HG02588 (cell line): Measurements from ENCODE around the gene RIMS4.
"Not testable (repeated sequence)": the region's sequence is repeated elsewhere in the genome, so short reads cannot be mapped to it uniquely, and the experiment has no call there.

Experiments
- ATAC-seq: cut with Tn5 transposase; IDR thresholded peaks from one replicate; pipeline ENCODE4 v1.9.1; 2021; ENCODE audit warnings: mild to moderate bottlenecking, moderate library complexity; ENCODE audit not compliant: unreplicated experiment

Gene RIMS4

DNA sequence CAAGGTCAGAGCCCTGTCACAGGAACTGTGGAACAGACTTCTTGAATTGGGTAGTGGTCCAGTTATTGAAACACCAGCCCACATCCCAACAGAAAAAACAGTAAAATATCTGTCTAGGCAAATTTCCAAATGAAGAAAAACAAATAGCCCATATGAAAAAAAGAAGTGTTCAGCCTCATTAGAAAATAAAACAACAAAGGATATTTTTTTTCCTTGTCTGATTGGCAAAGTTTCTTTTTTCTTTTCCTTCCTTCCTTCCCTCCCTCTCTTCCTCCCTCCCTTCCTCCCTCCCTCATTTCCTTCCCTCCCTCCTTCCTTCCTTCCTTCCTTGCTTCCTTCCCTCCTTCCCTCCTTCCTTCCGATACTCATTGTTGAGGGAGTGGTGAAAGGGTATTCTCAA lies 20.6 kb upstream of the RIMS4 start:
- ATAC-seq = no peak

DNA sequence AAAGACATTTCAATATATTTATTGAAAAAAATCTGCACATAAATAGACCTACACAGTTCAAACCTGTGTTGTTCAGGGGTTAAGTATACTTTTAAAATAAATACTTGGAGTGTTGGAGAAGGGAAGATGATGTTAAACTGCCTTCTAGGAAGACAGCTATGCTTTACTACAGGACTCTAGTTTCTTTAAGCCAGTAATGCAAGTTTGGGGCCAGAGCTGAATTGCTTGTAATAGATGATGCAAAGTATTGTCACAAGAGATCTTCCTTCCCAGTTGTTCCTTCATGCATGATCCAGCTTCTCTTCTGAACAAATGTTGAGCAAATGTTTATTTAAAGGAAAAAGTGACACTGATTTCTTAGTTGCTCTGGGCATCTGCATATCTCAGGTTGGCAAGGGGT lies 20.2 kb upstream of the RIMS4 start:
- ATAC-seq = no peak

DNA sequence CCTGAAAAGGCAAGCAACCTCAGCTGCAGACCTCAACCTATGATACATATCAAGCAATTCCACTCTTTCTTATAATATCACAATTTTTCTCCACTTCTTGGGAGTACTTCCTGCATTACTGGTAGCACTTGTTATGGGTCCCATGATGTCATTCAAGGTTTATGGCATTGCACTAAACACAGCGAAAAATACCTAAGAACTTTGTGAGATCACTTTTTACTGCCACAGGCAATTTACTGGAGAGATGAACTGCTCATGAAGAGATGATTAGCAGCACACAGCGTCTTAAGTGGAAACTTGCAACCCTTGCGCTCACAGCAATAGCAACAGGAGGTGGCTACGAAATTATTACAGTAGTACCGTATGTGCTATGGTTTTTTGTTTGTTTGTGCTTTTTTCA lies 19.3 kb upstream of the RIMS4 start:
- ATAC-seq = no peak

DNA sequence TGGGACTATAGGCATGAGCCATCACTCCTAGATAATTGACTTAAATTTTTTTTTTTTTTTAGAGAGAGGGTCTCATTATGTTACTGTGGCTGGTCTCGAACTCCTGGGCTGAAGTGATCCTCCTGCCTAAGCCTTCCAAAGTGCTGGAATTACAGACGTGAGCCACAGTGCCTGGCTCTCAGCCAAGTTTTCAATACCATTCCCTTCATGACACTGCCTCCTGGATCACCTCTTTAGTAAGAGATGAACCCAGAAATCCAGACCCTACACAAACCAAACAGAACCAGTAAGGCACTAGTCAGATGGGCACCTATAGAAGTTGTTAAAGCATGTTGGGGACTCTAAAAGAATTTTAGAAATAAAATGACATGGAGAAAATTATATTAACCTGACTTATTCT lies 18.3 kb upstream of the RIMS4 start:
- ATAC-seq = no peak

DNA sequence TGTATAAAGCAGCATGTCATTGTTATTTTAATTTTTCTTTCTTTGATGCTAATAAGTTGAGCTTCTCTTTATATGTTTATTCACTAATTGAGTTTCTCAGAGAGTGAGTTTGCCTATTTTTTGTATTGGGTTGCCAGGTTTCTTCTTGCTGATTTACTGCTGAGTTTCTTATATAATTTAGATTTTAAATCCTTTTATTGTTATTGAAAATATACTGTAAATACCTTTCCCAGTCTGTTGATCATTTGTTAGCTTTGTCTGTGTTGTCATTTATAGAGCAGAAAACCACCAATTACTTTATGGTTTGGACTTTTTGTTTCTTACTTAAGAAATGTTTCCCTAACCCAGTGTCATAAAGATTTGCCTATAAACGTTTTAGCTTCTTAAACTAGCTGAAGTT lies 17.1 kb upstream of the RIMS4 start:
- no peak for ATAC-seq

DNA sequence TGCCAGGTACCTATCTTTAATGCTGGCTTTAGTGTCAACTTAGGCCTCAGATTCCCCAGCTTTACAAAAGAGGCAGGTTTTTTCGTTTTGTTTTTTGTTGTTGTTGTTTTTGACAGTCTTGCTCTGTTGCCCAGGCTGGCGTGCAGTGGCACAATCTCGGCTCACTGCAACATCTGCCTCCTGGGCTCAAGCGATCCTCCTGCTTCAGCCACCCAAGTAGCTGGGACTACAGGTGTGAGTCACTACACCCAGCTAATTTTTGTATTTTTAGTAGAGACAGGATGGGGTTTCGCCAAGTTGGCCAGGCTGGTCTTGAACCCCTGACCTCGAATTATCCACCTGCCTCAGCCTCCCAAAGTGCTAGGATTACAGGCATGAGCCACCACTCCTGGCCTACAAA lies 11.2 kb upstream of the RIMS4 start:
- not testable (repeated sequence) for ATAC-seq

DNA sequence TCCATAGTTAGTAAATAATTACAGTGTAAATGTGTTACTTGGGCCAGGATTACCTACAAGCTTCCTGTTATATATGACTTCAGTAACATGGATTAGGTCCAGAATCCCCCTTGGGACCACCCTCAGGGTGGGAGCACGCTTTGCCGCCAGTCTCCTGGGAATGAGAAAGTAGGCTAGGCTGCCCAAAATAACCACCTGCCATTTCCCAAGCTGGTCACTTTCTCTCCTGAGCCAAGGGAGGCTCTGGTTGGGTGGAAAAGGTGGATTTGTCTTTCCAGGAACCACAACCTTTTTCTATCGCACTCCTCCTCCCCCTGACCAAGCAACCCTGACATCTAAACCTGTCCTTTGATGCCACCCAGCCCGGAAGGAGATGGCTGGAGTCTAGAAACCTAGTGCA lies 9.6 kb upstream of the RIMS4 start:
- no peak for ATAC-seq

DNA sequence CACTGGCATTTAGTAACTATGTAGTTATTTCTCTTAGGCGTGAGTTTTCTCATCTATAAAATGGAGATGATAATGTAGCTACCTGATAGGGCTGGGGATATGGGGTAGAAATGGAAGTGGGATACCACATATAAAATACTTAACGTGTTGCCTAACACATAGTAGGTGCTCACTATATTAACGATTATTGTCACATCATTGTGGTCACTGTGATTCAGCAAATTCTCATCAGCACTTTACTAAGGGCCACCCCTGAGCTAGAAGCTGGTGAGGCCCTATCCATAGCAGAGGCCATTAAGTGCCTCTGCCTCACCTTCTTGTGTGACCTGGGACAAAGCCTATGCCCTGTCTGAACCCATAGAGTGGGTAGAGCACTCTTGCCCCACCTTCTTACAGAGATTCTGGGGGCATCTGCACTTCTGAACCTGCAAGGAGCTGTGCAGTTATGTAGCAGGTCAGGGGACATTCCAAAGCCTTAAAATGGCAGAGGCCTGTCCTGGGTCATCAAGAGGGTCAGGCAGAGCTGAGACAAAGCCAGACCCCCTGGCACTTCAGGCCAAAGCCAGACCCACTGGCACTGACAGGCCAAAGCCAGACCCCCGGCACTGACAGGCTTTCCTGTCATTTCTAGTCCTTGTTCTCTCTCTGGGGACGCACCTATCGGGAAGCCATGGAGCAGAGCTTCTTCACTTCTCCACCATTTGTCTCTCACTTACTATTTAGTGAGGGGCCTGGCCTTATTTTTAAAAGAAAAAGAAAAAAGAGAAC lies 7.0 kb upstream of the RIMS4 start:
- ATAC-seq = no peak

DNA sequence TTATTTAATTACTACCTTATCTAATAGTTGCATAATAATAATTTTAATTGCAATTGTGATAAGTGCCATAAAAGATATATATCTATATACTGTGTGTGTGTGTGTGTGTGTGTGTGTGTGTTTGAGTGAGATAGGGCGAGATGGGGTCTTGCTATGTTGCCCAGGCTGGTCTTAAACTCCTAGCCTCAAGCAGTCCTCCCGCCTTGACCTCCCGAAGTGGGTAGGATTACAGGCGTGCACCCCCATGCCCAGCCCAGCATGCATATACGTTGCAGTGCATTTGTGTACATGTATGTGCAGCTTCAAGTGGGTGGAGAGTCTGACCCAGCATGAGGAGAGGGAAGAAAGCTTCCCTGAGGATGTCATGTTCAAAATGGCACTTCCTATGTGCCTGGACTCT lies 4.6 kb upstream of the RIMS4 start:
- no peak for ATAC-seq

DNA sequence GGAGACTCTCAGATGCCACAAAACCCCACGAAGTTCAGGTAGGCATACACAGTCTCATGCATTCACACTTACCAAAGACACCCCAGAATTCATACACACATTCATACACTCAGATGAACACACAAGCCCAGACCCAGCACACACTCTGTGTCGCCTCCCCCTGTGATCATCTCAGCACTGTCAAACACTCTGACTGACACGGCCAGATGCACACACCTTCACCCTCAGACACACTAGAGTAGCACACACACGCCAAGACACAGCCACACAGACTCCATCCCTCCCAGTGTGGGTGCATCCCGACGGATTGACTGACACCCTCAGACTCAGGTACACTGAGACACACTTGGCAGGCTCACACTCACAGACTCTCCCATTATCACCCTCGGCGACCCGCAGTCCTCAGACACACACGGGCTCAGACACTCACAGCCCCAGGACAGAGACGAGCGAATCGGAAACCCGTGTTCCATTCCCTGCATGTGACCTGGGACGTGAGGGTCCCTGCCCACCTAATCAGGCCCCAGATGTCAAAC lies 872 bp upstream of the RIMS4 start:
- ATAC-seq = no peak

DNA sequence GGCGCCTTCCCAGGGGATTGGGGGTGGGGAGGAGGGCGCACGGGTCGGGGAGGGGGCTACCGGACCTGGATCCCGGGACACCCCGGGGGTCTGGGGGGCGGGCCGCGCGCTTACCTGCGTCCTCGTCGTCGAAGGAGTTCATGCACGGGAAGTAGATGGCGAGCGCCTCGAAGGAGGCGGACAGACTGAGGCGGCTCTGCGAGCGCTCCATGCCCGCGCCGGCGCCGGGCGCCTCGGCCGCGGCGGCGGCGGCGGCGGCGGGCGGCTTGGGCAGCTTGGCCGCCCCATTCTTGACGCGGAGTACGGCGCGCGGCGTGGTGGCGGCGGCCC lies 320 bp downstream of the RIMS4 start:
- ATAC-seq = no peak

DNA sequence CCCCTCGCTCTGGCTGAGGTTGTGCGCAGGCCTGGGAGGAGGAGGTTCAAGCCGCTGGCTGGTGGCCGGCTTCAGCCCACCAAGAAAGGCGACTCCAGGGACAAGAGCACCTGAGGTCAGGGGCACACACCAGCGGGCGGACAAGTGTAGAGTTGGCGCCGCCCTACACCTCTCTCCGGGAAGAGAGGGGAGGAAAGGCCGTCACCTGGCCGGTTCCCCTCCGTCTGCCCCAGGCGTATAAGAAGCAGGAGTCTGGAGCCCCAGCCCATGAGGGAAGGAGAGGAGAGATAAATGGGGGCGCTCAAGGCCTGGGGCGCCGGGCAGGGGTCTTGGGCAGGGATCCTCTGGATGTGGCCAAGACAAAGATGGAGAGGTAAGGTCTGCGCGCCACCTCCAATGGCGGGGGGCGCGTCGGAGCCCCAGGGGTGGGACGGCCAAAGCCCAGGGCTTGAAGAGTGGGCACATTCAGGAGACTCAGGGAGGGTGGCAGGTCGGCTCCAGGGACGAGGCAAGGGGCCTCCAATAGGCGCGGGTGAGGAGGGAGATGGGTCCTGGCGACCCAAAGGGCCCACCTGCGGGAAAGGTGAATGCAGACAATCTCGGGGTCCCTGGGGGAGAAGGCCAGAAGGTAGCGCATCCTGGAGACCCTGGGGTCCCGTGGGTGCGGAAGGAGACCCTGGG lies 826 bp downstream of the RIMS4 start:
- ATAC-seq = no peak

DNA sequence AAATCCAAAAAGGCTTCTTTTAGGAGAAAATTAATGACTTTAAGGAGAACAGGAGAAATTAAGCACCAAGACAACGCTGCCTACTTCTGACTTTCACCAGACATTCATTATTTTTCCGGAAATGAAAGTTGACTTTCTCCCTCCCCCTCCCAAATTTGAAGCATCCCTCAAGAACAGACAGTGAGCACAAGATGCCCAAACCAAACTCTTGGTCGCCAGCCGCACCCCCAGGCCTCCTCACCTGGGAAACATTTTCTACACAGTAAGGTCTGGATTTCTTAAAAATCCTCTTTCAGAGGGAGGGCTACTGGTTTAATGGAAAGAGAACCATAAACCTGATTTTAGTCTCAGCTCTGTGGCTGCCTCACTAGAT lies 2.7 kb downstream of the RIMS4 start:
- no peak for ATAC-seq

DNA sequence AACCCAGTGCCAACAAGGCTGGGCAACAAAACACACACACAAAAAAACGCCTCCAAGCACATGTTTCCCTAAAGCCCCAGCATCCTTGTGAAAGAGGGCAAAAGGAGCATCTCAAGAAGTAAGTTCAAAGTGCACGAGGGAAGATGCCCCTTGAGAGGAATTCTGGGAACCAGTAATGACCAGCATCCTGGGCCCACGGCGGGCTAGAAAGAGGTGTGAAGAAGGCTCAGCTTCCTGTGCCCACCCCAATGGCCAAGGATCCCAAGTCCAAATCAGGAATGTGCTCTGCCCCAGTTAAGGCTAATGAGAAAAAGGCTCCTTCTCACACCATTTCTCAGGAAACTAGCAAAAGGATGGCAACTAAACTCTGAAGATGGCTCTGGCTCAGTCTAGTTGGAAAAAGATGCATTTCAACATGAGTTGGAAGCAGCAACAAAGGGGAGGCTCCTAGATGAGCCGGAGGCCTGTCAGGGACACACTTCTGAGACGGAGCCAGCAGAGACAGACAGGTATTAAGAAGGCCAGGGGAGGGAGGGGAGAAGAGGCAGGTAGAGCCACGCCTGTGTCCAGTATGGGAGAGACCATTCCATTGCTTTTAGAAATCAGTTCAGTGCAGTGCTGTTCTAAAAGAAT lies 3.2 kb downstream of the RIMS4 start:
- no peak for ATAC-seq

DNA sequence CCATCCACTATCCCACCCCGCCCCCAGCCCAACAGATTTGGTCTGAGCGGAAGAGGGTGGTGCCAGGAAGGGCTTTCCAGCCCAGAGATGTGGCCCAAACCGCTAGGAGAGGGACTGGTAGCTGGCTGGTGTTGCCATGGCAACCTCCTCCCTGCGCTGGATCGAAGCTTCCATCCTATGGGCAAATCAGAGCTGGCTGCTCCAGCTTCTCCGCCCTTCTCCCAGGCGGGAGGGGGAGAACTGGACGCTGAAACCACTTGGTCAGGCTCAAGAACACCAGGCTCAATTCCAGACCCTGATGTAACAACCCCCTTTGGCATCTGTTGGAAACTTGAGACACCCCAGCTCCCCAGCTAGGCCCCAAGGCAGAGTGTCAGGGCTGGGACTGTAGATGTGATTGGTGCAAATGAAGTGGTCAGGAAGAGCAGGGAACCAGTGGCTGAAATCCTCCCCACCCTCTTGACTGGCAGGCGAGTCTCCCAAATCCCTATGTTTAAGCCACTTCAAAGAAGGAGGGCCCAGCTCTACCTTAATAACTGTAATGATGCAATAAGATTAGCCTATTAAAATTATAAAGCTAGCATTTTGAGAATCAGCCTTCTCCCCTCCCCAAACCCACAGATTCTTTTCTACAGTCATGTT lies 4.2 kb downstream of the RIMS4 start:
- ATAC-seq = no peak

DNA sequence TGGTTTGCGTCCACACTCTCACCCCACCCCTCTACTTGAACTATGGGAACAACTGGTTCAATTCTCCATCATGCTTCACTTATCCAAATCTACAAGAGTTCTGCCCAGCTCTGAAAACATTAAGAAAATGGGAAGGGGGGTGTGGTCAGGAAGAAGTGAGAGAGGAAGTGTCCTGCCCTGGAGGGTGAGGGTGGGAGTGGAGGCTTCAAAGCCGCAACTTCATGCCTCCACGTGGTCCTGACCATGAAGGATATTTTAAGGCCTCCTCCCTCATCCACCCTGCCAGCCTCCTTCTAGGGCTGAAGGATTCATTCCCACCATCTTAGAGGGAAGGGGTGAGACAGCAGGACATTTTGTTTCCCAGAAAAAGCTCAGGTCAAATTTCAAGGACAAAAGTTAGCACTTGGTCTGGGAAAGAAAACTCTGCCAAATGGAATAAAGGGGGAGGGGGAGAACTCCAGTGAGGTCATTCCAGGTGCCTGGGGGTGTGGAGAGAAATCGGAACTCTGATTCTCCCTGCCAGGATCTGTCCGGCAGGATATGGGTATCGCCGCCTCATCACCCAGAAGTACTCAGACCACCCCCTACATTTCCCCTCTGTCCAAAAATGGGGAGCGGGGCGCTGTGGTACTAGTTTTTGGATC lies 4.9 kb downstream of the RIMS4 start:
- no peak for ATAC-seq

DNA sequence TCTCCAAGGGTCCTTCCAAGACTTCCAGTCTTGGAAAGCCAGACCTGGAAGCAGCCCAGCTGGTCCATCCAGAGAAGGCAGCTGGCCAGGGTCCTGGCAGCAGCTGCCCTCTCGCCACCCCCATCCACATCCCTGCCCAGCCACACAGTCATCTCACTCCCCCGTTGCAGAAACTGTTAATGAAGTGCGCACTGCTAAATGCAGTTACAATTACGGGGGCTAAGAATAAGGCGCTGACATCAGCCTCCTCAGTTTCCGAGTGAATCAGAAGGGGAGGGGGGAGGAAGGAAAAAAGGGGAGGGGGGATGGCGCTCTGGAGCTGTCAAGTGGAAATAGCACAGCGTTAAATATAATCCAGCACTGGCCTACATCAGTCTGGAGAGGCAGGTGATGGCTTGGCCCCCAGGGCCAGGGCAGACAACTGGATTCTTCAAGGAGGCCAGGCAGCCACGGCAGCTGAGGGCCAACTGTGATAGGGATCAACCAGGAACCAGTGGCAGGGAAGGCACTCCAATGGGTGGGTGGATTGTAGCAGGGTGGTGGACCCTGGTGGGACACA lies 6.9 kb downstream of the RIMS4 start:
- no peak for ATAC-seq

DNA sequence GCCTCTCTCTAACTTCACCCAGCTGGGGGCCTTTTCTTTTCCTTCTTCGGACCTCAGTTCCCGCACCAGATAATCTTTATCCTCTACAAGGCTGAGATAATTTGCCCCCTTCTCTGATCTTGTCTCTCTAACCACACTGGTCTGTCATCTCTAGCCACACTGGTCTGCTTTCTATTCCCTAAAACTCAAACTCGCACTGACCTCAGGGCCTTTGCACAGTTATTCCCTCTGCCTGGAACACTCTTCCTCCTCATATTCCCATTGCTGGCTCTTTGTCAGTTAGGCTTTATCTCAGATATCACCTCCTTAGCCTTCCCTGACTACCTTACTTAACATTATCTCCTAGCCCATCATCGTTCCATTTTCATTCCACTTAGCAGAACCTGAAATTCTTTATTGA lies 7.6 kb downstream of the RIMS4 start:
- ATAC-seq = no peak

DNA sequence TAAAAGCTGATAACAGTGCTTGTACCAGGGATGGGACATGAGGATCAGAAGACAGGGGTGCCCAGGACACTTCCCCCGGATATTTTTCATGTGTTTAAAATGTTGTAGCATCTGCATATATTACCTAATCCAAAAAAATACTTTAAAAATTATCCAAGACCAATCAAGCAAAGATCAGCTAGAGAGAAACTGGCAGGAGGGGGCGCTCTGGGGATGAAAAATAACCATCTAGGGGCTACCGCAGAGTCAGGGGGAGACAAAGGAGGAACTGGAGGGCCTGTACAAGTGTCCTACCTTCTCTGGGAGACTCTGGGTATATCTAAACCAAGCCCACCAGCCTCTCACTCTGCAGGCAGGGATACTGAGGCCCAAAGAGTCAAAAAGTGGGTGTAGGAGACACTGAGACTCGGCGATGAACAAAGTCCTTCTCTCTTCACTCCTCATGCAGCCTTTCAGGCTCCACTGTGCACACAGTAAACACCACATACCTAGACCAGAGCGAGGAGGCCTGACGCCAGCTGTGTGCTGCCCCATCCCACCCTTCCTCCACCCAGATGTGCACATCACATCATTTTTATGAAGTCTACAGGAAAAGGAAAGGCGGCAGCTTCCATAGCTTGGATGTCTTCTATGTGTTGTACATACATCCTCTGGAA lies 9.8 kb downstream of the RIMS4 start:
- no peak for ATAC-seq

DNA sequence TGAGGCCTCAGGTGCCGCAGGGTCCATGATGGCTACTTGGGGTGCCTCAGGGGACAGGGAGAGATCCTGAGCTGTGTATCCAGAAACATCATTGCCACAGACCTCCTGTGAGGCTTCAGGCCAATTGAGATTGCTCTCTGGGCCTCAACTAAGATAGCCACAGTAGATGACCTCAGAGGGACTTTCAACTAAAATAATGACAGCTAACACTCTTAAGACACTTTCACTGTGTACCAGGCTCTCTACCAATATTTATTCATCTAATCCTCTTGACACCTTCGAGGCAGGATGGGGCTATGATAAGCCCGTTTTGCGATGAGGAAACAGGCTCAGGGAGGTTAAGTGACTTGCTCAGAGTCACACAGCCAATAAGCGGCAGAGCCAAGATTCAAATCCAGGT lies 10.7 kb downstream of the RIMS4 start:
- no peak for ATAC-seq
